Osteocyte (in vitro differentiated cells): ENCODE results near the gene FGL2. TPM values are rescaled to one million over a fixed set of nuclear protein-coding genes. Genes with fewer than 3 reads are reported as not detected.
"Not testable (repeated sequence)": the region's sequence is repeated elsewhere in the genome, so short reads cannot be mapped to it uniquely, and the experiment has no call there.

Source experiments
- DNase-seq: peaks from one replicate; pipeline ENCODE4 v3.0.0; 2021; ENCODE audit warnings: mixed read lengths; ENCODE audit not compliant: unreplicated experiment; ENCODE audit errors: extremely low spot score
- H3K27ac Mint-ChIP-seq: one replicate; pipeline ENCODE4 v1.8.0; 2021; ENCODE audit warnings: mild to moderate bottlenecking, mixed read lengths; ENCODE audit not compliant: unreplicated experiment
- H3K27me3 Mint-ChIP-seq: one replicate; pipeline ENCODE4 v1.8.0; 2021; ENCODE audit warnings: mixed read lengths; ENCODE audit not compliant: unreplicated experiment
- H3K36me3 Mint-ChIP-seq: one replicate; pipeline ENCODE4 v1.8.0; 2021; ENCODE audit warnings: mixed read lengths; ENCODE audit not compliant: unreplicated experiment
- H3K4me1 Mint-ChIP-seq: one replicate; pipeline ENCODE4 v1.8.0; 2021; ENCODE audit warnings: mixed read lengths; ENCODE audit not compliant: unreplicated experiment
- H3K4me3 Mint-ChIP-seq: one replicate; pipeline ENCODE4 v1.8.0; 2021; ENCODE audit warnings: mild to moderate bottlenecking, moderate library complexity, mixed read lengths; ENCODE audit not compliant: unreplicated experiment
- H3K9me3 Mint-ChIP-seq: one replicate; pipeline ENCODE4 v1.8.0; 2021; ENCODE audit warnings: mixed read lengths; ENCODE audit not compliant: unreplicated experiment
- total RNA-seq: library from RNA; stranded (reverse); gene quantifications from 2 replicates; pipeline ENCODE4 v1.2.1, GENCODE V29; 2021
- TF ChIP-seq, protein P1 (sequence below): fragments of 200-600 bp; sonication (generic); IDR thresholded peaks from 2 replicates; pipeline ENCODE4 v1.5.0; 2021; ENCODE audit warnings: antibody characterized with exemption, mild to moderate bottlenecking, moderate library complexity

The FGL2 gene
- total RNA-seq, 1 donor from 2014 or later: 0.16 TPM

DNA sequence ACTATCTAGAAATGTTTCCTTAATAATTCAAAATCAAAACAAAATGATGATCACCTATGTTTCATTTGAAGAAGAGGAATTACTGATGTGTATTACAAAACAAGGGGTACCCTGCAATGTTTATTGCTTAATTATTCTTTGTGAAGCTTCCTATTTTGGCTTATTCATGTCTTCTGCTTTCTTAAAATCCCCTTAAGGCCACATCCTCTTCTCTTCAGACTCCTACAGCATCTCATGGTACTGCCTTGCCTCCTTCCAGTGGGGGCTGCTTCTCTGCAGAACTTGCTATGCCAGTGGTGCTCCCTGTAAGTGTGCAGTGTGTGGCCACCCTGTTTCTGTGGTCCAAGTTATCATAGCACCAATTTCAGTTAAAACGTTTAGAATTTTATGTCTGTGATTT lies 42.2 kb downstream of the FGL2 start:
- H3K36me3 Mint-ChIP-seq: no peaks in the 10 kb centered on the region
- DNase-seq: no peak
- TF ChIP-seq, protein P1, sequence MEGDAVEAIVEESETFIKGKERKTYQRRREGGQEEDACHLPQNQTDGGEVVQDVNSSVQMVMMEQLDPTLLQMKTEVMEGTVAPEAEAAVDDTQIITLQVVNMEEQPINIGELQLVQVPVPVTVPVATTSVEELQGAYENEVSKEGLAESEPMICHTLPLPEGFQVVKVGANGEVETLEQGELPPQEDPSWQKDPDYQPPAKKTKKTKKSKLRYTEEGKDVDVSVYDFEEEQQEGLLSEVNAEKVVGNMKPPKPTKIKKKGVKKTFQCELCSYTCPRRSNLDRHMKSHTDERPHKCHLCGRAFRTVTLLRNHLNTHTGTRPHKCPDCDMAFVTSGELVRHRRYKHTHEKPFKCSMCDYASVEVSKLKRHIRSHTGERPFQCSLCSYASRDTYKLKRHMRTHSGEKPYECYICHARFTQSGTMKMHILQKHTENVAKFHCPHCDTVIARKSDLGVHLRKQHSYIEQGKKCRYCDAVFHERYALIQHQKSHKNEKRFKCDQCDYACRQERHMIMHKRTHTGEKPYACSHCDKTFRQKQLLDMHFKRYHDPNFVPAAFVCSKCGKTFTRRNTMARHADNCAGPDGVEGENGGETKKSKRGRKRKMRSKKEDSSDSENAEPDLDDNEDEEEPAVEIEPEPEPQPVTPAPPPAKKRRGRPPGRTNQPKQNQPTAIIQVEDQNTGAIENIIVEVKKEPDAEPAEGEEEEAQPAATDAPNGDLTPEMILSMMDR: no peak
- peaks cover 13% of the 10 kb centered on the region for H3K4me1 Mint-ChIP-seq
- H3K4me3 Mint-ChIP-seq: no peak overlapping the region
- H3K27ac Mint-ChIP-seq: no peak overlapping the region
- no peaks in the 10 kb centered on the region for H3K9me3 Mint-ChIP-seq
- no peaks in the 10 kb centered on the region for H3K27me3 Mint-ChIP-seq

- H3K36me3 Mint-ChIP-seq, H3K4me3 Mint-ChIP-seq: not testable (repeated sequence)
These were observed 42.6 kb downstream of the FGL2 start for GRCh38 chr7:77157034-77157433.

DNA sequence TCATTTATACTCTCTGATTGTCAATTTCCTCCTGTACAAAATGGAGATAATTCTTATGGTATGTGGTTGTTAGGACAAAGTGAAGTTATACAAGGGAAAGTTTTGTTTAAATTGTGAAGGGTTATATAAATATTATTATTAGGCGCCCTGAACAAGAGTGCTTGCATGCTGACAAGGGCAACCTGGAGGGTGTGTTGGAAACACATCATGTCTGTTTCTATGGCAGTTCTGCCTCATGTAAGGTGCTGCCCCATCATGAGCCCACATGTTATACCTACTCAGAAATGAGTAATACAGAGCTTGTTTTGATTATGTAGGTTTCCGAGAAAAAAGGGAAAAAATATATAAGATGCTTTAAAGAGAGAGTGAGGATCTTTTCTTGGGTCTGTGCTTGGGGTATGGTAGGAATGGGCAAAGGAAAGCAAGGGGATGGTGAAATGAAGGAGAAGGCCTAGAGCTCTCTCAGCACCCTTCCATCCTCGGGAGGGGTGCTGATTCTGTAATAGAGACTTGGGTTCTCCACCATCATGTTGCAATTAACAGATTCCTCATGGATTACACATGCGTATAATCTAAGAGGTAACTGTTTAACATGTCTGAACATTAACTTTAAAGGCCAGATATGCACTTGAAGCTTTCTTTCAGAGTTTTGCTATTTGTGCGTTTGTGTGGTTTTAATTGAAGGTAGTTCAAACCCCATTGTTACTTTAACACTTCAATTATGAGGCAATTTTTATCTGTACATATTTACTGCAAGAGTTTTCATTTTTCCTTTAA lies 43.8 kb downstream of the FGL2 start:
- not testable (repeated sequence) for H3K36me3 Mint-ChIP-seq, H3K4me3 Mint-ChIP-seq, DNase-seq, H3K27me3 Mint-ChIP-seq, H3K27ac Mint-ChIP-seq, H3K9me3 Mint-ChIP-seq
- peaks cover 17% of the 10 kb centered on the region for H3K4me1 Mint-ChIP-seq

More at GRCh38 chr7:77157034-77157433, 42.6 kb downstream of the FGL2 start:
- peaks cover 17% of the 10 kb centered on the region for H3K4me1 Mint-ChIP-seq
- H3K27ac Mint-ChIP-seq, H3K27me3 Mint-ChIP-seq, DNase-seq, H3K9me3 Mint-ChIP-seq: not testable (repeated sequence)

- peaks cover 17% of the 10 kb centered on the region for H3K4me1 Mint-ChIP-seq
- not testable (repeated sequence) for H3K27me3 Mint-ChIP-seq, H3K9me3 Mint-ChIP-seq, H3K27ac Mint-ChIP-seq, DNase-seq, H3K36me3 Mint-ChIP-seq, H3K4me3 Mint-ChIP-seq
These were observed 44.6 kb downstream of the FGL2 start for GRCh38 chr7:77154917-77155464.

DNA sequence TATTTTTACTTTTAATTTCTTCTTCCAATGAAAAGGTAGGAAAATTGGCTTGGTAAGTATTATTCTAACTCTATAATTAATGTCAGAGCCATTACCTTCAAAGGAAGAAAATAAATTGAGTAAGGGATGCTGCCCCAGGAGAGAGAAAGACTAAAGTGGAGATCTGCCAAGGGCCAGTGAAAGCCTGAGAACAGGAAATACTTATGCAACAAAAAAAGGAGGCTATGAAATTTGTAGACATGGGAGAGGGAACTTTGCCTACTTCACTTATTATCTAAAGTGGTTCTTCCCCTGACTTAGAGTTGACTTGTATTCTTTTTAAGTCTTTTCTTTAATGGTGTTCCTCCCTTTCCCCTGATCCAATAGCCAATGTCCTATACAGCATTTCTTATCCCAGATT lies 47.4 kb downstream of the FGL2 start:
- not testable (repeated sequence) for H3K36me3 Mint-ChIP-seq, DNase-seq, H3K9me3 Mint-ChIP-seq, H3K4me3 Mint-ChIP-seq, H3K27ac Mint-ChIP-seq, H3K27me3 Mint-ChIP-seq
- H3K4me1 Mint-ChIP-seq: peaks cover 11% of the 10 kb centered on the region

Other genes starting within 250 kb of the FGL2 start
- gene SPDYE17, start 167.5 kb downstream of the FGL2 start, total RNA-seq: not detected in 2 replicates
- 0.99 TPM in 1 of 2 replicates, not detected in the other for gene SPDYE18, start 137.3 kb downstream of the FGL2 start, total RNA-seq
- gene CCDC146, start 77.2 kb downstream of the FGL2 start, total RNA-seq: 3.3 and 5.1 TPM in 2 replicates
- 0.83 and 0.84 TPM in 2 replicates for gene GSAP, start 216.5 kb upstream of the FGL2 start, total RNA-seq